H9 (cell line): ENCODE results near the gene MKRN3. TPM values are rescaled to one million over a fixed set of nuclear protein-coding genes. Genes with fewer than 3 reads are reported as not detected.

Source experiments
- DNase-seq: peaks from one replicate; pipeline ENCODE4 v3.0.0-alpha.2; 2017
- H2AFZ ChIP-seq: one replicate; pipeline ENCODE4 v1.6.1; 2013; ENCODE audit warnings: mild to moderate bottlenecking, low read length, control low read depth, moderate library complexity
- H2AK5ac ChIP-seq: 2 replicates; pipeline ENCODE4 v1.6.1; 2013; ENCODE audit warnings: low read length, control low read depth, mixed read lengths; ENCODE audit not compliant: insufficient read length
- H2BK120ac ChIP-seq: one replicate; pipeline ENCODE4 v1.6.1; 2013; ENCODE audit warnings: low read depth, mild to moderate bottlenecking, low read length, control low read depth, inconsistent platforms; ENCODE audit not compliant: poor library complexity, severe bottlenecking
- H2BK12ac ChIP-seq: 2 replicates; pipeline ENCODE4 v1.6.1; 2013; ENCODE audit warnings: low read length, control low read depth, mixed read lengths, low read depth; ENCODE audit not compliant: insufficient read length
- H2BK15ac ChIP-seq: 2 replicates; pipeline ENCODE4 v1.6.1; 2013; ENCODE audit warnings: low read depth, low read length, control low read depth
- H2BK20ac ChIP-seq: one replicate; pipeline ENCODE4 v1.6.1; 2013; ENCODE audit warnings: low read depth, mild to moderate bottlenecking, low read length, control low read depth, inconsistent platforms; ENCODE audit not compliant: poor library complexity, severe bottlenecking
- H2BK5ac ChIP-seq: 2 replicates; pipeline ENCODE4 v1.6.1; 2013; ENCODE audit warnings: low read length, control low read depth, mixed read lengths; ENCODE audit not compliant: insufficient read length
- H3K14ac ChIP-seq: 2 replicates; pipeline ENCODE4 v1.6.1; 2013; ENCODE audit warnings: low read length, control low read depth; ENCODE audit not compliant: insufficient read depth
- H3K18ac ChIP-seq: 2 replicates; pipeline ENCODE4 v1.6.1; 2013; ENCODE audit warnings: low read depth, mild to moderate bottlenecking, mixed read lengths, low read length, control low read depth; ENCODE audit not compliant: insufficient read length
- H3K23ac ChIP-seq: 2 replicates; pipeline ENCODE4 v1.6.1; 2013; ENCODE audit warnings: low read length, control low read depth, mixed read lengths, low read depth; ENCODE audit not compliant: insufficient read length
- H3K23me2 ChIP-seq: 2 replicates; pipeline ENCODE4 v1.6.1; 2013; ENCODE audit warnings: low read depth, mild to moderate bottlenecking, mixed read lengths, low read length, control low read depth; ENCODE audit not compliant: insufficient read length, poor library complexity, severe bottlenecking
- H3K27ac ChIP-seq: 2 replicates; pipeline ENCODE4 v1.5.1; 2013; ENCODE audit warnings: low read length, control low read depth, mixed read lengths, low read depth; ENCODE audit not compliant: insufficient read length
- H3K27me3 ChIP-seq: 2 replicates; pipeline ENCODE4 v1.6.1; 2013; ENCODE audit warnings: low read length, control low read depth, inconsistent platforms; ENCODE audit not compliant: insufficient read depth
- H3K4ac ChIP-seq: 2 replicates; pipeline ENCODE4 v1.6.1; 2013; ENCODE audit warnings: low read depth, mild to moderate bottlenecking, control low read depth, inconsistent platforms, low read length, moderate library complexity
- H3K4me1 ChIP-seq: 2 replicates; pipeline ENCODE4 v1.6.1; 2013; ENCODE audit warnings: low read length, control low read depth, inconsistent platforms; ENCODE audit not compliant: insufficient read depth
- H3K4me2 ChIP-seq: 2 replicates; pipeline ENCODE4 v1.6.1; 2013; ENCODE audit warnings: low read length, control low read depth, mixed read lengths; ENCODE audit not compliant: insufficient read length, insufficient read depth
- H3K56ac ChIP-seq: 2 replicates; pipeline ENCODE4 v1.6.1; 2013; ENCODE audit warnings: low read depth, mild to moderate bottlenecking, mixed read lengths, low read length, control low read depth; ENCODE audit not compliant: insufficient read length
- H3K79me1 ChIP-seq: 2 replicates; pipeline ENCODE4 v1.6.1; 2013; ENCODE audit warnings: low read depth, mild to moderate bottlenecking, moderate library complexity, low read length, control low read depth, inconsistent platforms; ENCODE audit not compliant: insufficient read depth, poor library complexity, severe bottlenecking
- H3K79me2 ChIP-seq: 2 replicates; pipeline ENCODE4 v1.6.1; 2013; ENCODE audit warnings: low read length, control low read depth, inconsistent platforms; ENCODE audit not compliant: insufficient read depth
- H3K9ac ChIP-seq: 2 replicates; pipeline ENCODE4 v1.6.1; 2013; ENCODE audit warnings: low read length, control low read depth, mixed read lengths; ENCODE audit not compliant: insufficient read length; ENCODE audit errors: extremely low read depth
- H3K9me3 ChIP-seq: one replicate; pipeline ENCODE4 v1.6.1; 2013; ENCODE audit warnings: low read depth, low read length, inconsistent platforms; ENCODE audit not compliant: control insufficient read depth
- H3T11ph ChIP-seq: one replicate; pipeline ENCODE4 v1.6.1; 2013; ENCODE audit warnings: mild to moderate bottlenecking, low read length, control low read depth, inconsistent platforms
- H4K20me1 ChIP-seq: one replicate; pipeline ENCODE4 v1.6.1; 2013; ENCODE audit not compliant: control insufficient read depth, insufficient read length, insufficient read depth
- H4K5ac ChIP-seq: 2 replicates; pipeline ENCODE4 v1.6.1; 2013; ENCODE audit warnings: low read depth, mild to moderate bottlenecking, mixed read lengths, low read length, control low read depth; ENCODE audit not compliant: insufficient read length
- H4K8ac ChIP-seq: replicated peaks from 2 replicates; pipeline ENCODE4 v1.6.1; 2013; ENCODE audit warnings: low read length, control low read depth, mixed read lengths, low read depth; ENCODE audit not compliant: insufficient read length
- H4K91ac ChIP-seq: 2 replicates; pipeline ENCODE4 v1.6.1; 2013; ENCODE audit warnings: low read depth, mild to moderate bottlenecking, moderate library complexity, mixed read lengths, low read length, control low read depth; ENCODE audit not compliant: insufficient read length
- H3K27ac Mint-ChIP-seq, 3 experiments: 2 replicates in 2 of 3; 3 replicates in 1 of 3; pipeline ENCODE4 v1.8.0; 2020 to 2021; ENCODE audit warnings: mixed read lengths in 3 of 3, mild to moderate bottlenecking in 1 of 3, moderate library complexity in 1 of 3
- H3K27me3 Mint-ChIP-seq: 2 replicates; pipeline ENCODE4 v1.8.0; 2021; ENCODE audit warnings: low read depth, mild to moderate bottlenecking, moderate library complexity, mixed read lengths
- H3K36me3 Mint-ChIP-seq, 3 experiments: 2 replicates in 2 of 3; 3 replicates in 1 of 3; pipeline ENCODE4 v1.8.0; 2020 to 2021; ENCODE audit warnings: low read depth in 3 of 3, mixed read lengths in 3 of 3; ENCODE audit not compliant: insufficient read depth in 1 of 3
- H3K4me1 Mint-ChIP-seq, 2 experiments: 2 replicates each; pipeline ENCODE4 v1.8.0; 2020; ENCODE audit warnings: mixed read lengths in 2 of 2
- H3K4me3 Mint-ChIP-seq, 2 experiments: 2 replicates in 1 of 2; 3 replicates in 1 of 2; pipeline ENCODE4 v1.8.0; 2020 to 2021; ENCODE audit warnings: mild to moderate bottlenecking in 2 of 2, mixed read lengths in 2 of 2, moderate library complexity in 1 of 2
- H3K9me3 Mint-ChIP-seq, 2 experiments: 2 replicates in 1 of 2; 3 replicates in 1 of 2; pipeline ENCODE4 v1.8.0; 2020; ENCODE audit warnings: mild to moderate bottlenecking in 2 of 2, mixed read lengths in 2 of 2, moderate library complexity in 1 of 2
- WGBS: extraction: QIAGEN DNeasy Blood & Tissue Kit; methylation state at CpG from one replicate; pipeline ENCODE4 v1.1.7; 2013; ENCODE audit warnings: missing lambda C conversion rate, low lambda C conversion rate, mixed read lengths; ENCODE audit not compliant: insufficient read length; ENCODE audit errors: extremely low coverage; 5-methylcytosine and 5-hydroxymethylcytosine counted together
- total RNA-seq: library from RNA; stranded (reverse); gene quantifications from 2 replicates; pipeline ENCODE4 v1.2.1, GENCODE V29; 2021
- TF ChIP-seq, protein P1 (sequence below): fragments of 200-600 bp; sonication (generic); conservative IDR thresholded peaks from 3 replicates; pipeline ENCODE4 v1.8.0; 2021; ENCODE audit warnings: antibody characterized with exemption, mild to moderate bottlenecking

MKRN3 gene
- total RNA-seq, 1 experiment from 2014 or later: not detected

DNA sequence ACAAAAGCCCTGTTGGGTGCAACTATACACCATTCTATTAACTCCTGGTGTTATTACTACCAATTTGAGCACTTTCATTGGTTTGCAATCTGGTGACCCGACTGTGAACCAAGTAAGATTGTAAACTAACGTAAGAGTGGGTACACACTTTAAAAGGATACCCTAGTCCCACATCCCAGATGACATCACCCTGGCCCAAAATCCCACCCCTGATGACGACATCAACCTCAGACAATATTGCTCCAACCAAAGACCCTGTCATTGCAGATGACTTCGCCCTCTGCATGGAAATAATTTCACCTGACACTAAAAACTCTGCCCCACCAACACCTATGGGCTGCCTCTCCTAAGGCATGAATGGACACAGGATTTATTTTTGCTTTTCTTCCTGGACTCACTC lies 25.6 kb upstream of the MKRN3 start:
- Histone ChIP-seq H3K9me3 (peaks cover 56% of the 10 kb centered on the region), H3K4me2 (no peak overlapping the region), H3T11ph (no peak overlapping the region), H2BK15ac (no peak overlapping the region), H3K56ac (no peak overlapping the region), H2BK120ac (no peak overlapping the region), H2BK5ac (no peak overlapping the region), H4K5ac (no peak overlapping the region), H2BK20ac (no peak overlapping the region), H3K18ac (no peak overlapping the region), H3K79me1 (no peaks in the 10 kb centered on the region), H3K23ac (no peak overlapping the region), H3K23me2 (no peaks in the 10 kb centered on the region), H2BK12ac (no peak overlapping the region), H3K9ac (no peak overlapping the region), H3K79me2 (no peaks in the 10 kb centered on the region), H4K8ac (no peak overlapping the region), H3K4me1 (no peaks in the 10 kb centered on the region), H3K27me3 (no peaks in the 10 kb centered on the region), H3K4ac (no peak overlapping the region), H3K14ac (no peak overlapping the region), H3K27ac (no peak overlapping the region), H4K91ac (no peak overlapping the region), H4K20me1 (no peaks in the 10 kb centered on the region), H2AFZ (no peak overlapping the region), H2AK5ac (no peak overlapping the region)
- no peak for DNase-seq
- WGBS: no CpG with 5 or more reads among the region's 4 CpGs
- Mint-ChIP-seq H3K9me3 (peaks cover 76% of the 10 kb centered on the region in 2 experiments), H3K4me1 (peaks cover 8 to 11% of the 10 kb centered on the region in 2 experiments), H3K4me3 (no peak overlapping the region), H3K27ac (no peak overlapping the region), H3K27me3 (no peaks in the 10 kb centered on the region; the same call in 1 of the 2 replicates), H3K36me3 (peaks cover 0 to 2% (median 0%) of the 10 kb centered on the region in 3 experiments; a peak in 4 of 7 replicates)
- TF ChIP-seq, protein P1, sequence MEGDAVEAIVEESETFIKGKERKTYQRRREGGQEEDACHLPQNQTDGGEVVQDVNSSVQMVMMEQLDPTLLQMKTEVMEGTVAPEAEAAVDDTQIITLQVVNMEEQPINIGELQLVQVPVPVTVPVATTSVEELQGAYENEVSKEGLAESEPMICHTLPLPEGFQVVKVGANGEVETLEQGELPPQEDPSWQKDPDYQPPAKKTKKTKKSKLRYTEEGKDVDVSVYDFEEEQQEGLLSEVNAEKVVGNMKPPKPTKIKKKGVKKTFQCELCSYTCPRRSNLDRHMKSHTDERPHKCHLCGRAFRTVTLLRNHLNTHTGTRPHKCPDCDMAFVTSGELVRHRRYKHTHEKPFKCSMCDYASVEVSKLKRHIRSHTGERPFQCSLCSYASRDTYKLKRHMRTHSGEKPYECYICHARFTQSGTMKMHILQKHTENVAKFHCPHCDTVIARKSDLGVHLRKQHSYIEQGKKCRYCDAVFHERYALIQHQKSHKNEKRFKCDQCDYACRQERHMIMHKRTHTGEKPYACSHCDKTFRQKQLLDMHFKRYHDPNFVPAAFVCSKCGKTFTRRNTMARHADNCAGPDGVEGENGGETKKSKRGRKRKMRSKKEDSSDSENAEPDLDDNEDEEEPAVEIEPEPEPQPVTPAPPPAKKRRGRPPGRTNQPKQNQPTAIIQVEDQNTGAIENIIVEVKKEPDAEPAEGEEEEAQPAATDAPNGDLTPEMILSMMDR: no peak
